Liver (tissue), 9 donors: ENCODE results near the gene WWOX. TPM values are rescaled to one million over a fixed set of nuclear protein-coding genes. Genes with fewer than 3 reads are reported as not detected.

Experiments
- DNase-seq: peaks from one replicate; pipeline ENCODE4 v3.0.0-alpha.2; 2017; ENCODE audit warnings: low spot score
- H3K27ac ChIP-seq, 2 donors: one replicate each; pipeline ENCODE4 v1.7.0; 2013; ENCODE audit warnings: inconsistent platforms in 2 of 2, low read length in 2 of 2, control low read depth in 1 of 2, low read depth in 1 of 2, mild to moderate bottlenecking in 1 of 2
- H3K27me3 ChIP-seq, 4 donors: one replicate each; pipeline versions ENCODE4 v1.6.1 to v1.7.0; 2013; ENCODE audit warnings: low read length in 3 of 4, inconsistent platforms in 1 of 4, mild to moderate bottlenecking in 1 of 4, moderate library complexity in 1 of 4; ENCODE audit not compliant: control insufficient read depth in 4 of 4, insufficient read depth in 4 of 4
- H3K36me3 ChIP-seq, 4 donors: one replicate each; pipeline versions ENCODE4 v1.6.1 to v1.7.0; 2013; ENCODE audit warnings: low read length in 3 of 4, mild to moderate bottlenecking in 3 of 4, low read depth in 1 of 4, moderate library complexity in 1 of 4; ENCODE audit not compliant: control insufficient read depth in 4 of 4, insufficient read depth in 3 of 4
- H3K4me1 ChIP-seq, 4 donors: one replicate each; pipeline versions ENCODE4 v1.6.1 to v1.7.0; 2013; ENCODE audit warnings: low read length in 3 of 4, mild to moderate bottlenecking in 3 of 4, moderate library complexity in 1 of 4; ENCODE audit not compliant: control insufficient read depth in 4 of 4, insufficient read depth in 4 of 4
- H3K4me3 ChIP-seq, 3 donors: one replicate each; pipeline versions ENCODE4 v1.6.1 to v1.7.0; 2013; ENCODE audit warnings: low read length in 3 of 3, control low read depth in 1 of 3, low read depth in 1 of 3, mild to moderate bottlenecking in 1 of 3
- H3K9ac ChIP-seq, 2 donors: one replicate each; pipeline ENCODE4 v1.7.0; 2013; ENCODE audit warnings: low read length in 2 of 2, mild to moderate bottlenecking in 2 of 2, moderate library complexity in 2 of 2, control low read depth in 1 of 2, low read depth in 1 of 2
- H3K9me3 ChIP-seq, 4 donors: one replicate each; pipeline versions ENCODE4 v1.6.1 to v1.7.0; 2013; ENCODE audit warnings: low read length in 3 of 4; ENCODE audit not compliant: control insufficient read depth in 4 of 4
- EGR1 ChIP-seq, 2 donors: IDR thresholded peaks; 2 replicates each; pipeline ENCODE4 v1.6.1; 2016 to 2018; ENCODE audit warnings: antibody characterized with exemption in 2 of 2, low read depth in 2 of 2
- FOXA1 ChIP-seq: IDR thresholded peaks from 2 replicates; pipeline ENCODE4 v1.6.1; 2016; ENCODE audit warnings: antibody characterized with exemption
- GABPA ChIP-seq, 2 donors: IDR thresholded peaks in 1 of 2; conservative IDR thresholded peaks in 1 of 2; 2 replicates each; pipeline ENCODE4 v1.6.1; 2016; ENCODE audit warnings: antibody characterized with exemption in 2 of 2, mild to moderate bottlenecking in 1 of 2, moderate library complexity in 1 of 2
- HNF4G ChIP-seq: IDR thresholded peaks from 2 replicates; pipeline ENCODE4 v1.6.1; 2016; ENCODE audit warnings: antibody characterized with exemption
- JUND ChIP-seq, 2 donors: IDR thresholded peaks; 2 replicates each; pipeline ENCODE4 v1.6.1; 2016; ENCODE audit warnings: antibody characterized with exemption in 2 of 2
- NR2F2 ChIP-seq: IDR thresholded peaks from 2 replicates; pipeline ENCODE4 v1.6.1; 2016; ENCODE audit warnings: antibody characterized with exemption
- RAD21 ChIP-seq, 2 donors: IDR thresholded peaks; 2 replicates each; pipeline ENCODE4 v1.6.1; 2016; ENCODE audit warnings: antibody characterized with exemption in 2 of 2, mild to moderate bottlenecking in 2 of 2
- RXRA ChIP-seq, 2 donors: IDR thresholded peaks; 2 replicates each; pipeline ENCODE4 v1.6.1; 2017 to 2018; ENCODE audit warnings: antibody characterized with exemption in 2 of 2, mild to moderate bottlenecking in 1 of 2
- TAF1 ChIP-seq: conservative IDR thresholded peaks from 2 replicates; pipeline ENCODE4 v1.6.1; 2016; ENCODE audit warnings: antibody characterized with exemption, mild to moderate bottlenecking
- YY1 ChIP-seq: IDR thresholded peaks from 2 replicates; pipeline ENCODE4 v1.6.1; 2016; ENCODE audit warnings: antibody characterized with exemption, mild to moderate bottlenecking
- WGBS: extraction: QIAGEN DNeasy Blood & Tissue Kit; methylation state at CpG from one replicate; pipeline ENCODE4 v1.1.7; 2013; 5-methylcytosine and 5-hydroxymethylcytosine counted together
- polyA plus RNA-seq, 2 donors: library from polyadenylated mRNA; stranded (reverse) in 1 of 2; unstranded in 1 of 2; fragments of 200-250 nt in 1 of 2; fragments of >200 nt in 1 of 2; fragmentation: Nextera tagmentation in 1 of 2; extraction: Ambion mirVana in 1 of 2; gene quantifications; one replicate each; pipeline versions ENCODE4 v1.2.1 to v1.2.3, GENCODE V29; 2013 to 2015
- total RNA-seq, 2 donors: library from RNA; depleted of rRNA; stranded (reverse); fragments of >200 nt; gene quantifications; one replicate each; pipeline ENCODE4 v1.2.3, GENCODE V29; 2014
- TF ChIP-seq, protein P1 (sequence below): fragments of 150-350 bp; IDR thresholded peaks from 2 replicates; pipeline ENCODE4 v1.5.1; 2017; ENCODE audit warnings: improper control_type of control experiment, low read depth, low read length; ENCODE audit not compliant: missing input control
- TF ChIP-seq, protein P2 (sequence below): IDR thresholded peaks from 2 replicates; pipeline ENCODE4 v1.6.1; 2016; ENCODE audit warnings: antibody characterized with exemption, mild to moderate bottlenecking
- TF ChIP-seq, protein P3 (sequence below): IDR thresholded peaks from 2 replicates; pipeline ENCODE4 v1.6.1; 2016; ENCODE audit warnings: antibody characterized with exemption
- TF ChIP-seq, protein P4 (sequence below): IDR thresholded peaks from 2 replicates; pipeline ENCODE4 v1.6.1; 2016; ENCODE audit warnings: antibody characterized with exemption
- donor health status: healthy.
- donor health status: healthy.
- donor health status: healthy.
- donor health status: healthy.
- donor health status: healthy.

WWOX gene
- total and polyA plus RNA-seq, 4 donors: 9.8 to 46.0 (median 15.3) TPM

DNA sequence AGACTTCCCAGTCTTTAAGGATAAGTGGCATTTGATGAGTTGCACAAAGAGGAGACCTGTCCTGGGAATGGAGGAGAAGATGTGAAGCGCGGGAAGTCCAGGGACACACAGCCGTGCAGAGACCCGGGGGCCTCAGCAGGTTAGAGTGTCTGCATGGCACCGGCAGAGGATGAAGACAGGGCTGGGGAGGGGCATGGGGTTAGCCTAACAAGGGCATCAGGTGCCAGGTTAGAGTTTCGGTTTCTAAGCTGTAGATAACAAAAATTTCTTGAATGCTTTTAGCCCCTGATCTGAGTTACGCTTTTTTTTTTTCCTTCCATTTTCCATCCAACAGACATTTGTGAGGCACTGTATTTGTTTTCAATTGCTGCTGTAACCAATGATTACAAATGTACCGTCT lies 906.8 kb downstream of the WWOX start:
- Histone ChIP-seq H3K4me3 (no peak overlapping the region), H3K4me1 (no peaks in the 10 kb centered on the region), H3K27me3 (no peaks in the 10 kb centered on the region), H3K9ac (no peak overlapping the region), H3K36me3 (no peaks in the 10 kb centered on the region), H3K27ac (no peak overlapping the region), H3K9me3 (no peaks in the 10 kb centered on the region)
- DNase-seq: no peak
- TF ChIP-seq, protein P1, sequence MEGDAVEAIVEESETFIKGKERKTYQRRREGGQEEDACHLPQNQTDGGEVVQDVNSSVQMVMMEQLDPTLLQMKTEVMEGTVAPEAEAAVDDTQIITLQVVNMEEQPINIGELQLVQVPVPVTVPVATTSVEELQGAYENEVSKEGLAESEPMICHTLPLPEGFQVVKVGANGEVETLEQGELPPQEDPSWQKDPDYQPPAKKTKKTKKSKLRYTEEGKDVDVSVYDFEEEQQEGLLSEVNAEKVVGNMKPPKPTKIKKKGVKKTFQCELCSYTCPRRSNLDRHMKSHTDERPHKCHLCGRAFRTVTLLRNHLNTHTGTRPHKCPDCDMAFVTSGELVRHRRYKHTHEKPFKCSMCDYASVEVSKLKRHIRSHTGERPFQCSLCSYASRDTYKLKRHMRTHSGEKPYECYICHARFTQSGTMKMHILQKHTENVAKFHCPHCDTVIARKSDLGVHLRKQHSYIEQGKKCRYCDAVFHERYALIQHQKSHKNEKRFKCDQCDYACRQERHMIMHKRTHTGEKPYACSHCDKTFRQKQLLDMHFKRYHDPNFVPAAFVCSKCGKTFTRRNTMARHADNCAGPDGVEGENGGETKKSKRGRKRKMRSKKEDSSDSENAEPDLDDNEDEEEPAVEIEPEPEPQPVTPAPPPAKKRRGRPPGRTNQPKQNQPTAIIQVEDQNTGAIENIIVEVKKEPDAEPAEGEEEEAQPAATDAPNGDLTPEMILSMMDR: no peak
- TF ChIP-seq GABPA (IDR thresholded peaks at IDR 0.05 in 1 of 2, conservative IDR thresholded peaks at IDR 0.05 in 1 of 2) (no peak), FOXA1 (no peak), NR2F2 (no peak), HNF4G (no peak), TAF1 (no peak), RAD21 (IDR thresholded peaks at IDR 0.05) (no peak), RXRA (IDR thresholded peaks at IDR 0.05) (no peak), JUND (IDR thresholded peaks at IDR 0.05) (no peak), YY1 (no peak)
- TF ChIP-seq, protein P2, sequence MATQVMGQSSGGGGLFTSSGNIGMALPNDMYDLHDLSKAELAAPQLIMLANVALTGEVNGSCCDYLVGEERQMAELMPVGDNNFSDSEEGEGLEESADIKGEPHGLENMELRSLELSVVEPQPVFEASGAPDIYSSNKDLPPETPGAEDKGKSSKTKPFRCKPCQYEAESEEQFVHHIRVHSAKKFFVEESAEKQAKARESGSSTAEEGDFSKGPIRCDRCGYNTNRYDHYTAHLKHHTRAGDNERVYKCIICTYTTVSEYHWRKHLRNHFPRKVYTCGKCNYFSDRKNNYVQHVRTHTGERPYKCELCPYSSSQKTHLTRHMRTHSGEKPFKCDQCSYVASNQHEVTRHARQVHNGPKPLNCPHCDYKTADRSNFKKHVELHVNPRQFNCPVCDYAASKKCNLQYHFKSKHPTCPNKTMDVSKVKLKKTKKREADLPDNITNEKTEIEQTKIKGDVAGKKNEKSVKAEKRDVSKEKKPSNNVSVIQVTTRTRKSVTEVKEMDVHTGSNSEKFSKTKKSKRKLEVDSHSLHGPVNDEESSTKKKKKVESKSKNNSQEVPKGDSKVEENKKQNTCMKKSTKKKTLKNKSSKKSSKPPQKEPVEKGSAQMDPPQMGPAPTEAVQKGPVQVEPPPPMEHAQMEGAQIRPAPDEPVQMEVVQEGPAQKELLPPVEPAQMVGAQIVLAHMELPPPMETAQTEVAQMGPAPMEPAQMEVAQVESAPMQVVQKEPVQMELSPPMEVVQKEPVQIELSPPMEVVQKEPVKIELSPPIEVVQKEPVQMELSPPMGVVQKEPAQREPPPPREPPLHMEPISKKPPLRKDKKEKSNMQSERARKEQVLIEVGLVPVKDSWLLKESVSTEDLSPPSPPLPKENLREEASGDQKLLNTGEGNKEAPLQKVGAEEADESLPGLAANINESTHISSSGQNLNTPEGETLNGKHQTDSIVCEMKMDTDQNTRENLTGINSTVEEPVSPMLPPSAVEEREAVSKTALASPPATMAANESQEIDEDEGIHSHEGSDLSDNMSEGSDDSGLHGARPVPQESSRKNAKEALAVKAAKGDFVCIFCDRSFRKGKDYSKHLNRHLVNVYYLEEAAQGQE: no peak
- TF ChIP-seq, protein P3, sequence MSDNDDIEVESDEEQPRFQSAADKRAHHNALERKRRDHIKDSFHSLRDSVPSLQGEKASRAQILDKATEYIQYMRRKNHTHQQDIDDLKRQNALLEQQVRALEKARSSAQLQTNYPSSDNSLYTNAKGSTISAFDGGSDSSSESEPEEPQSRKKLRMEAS: no peak
- 97% methylated on average over 8 of the region's 8 CpGs for WGBS

DNA sequence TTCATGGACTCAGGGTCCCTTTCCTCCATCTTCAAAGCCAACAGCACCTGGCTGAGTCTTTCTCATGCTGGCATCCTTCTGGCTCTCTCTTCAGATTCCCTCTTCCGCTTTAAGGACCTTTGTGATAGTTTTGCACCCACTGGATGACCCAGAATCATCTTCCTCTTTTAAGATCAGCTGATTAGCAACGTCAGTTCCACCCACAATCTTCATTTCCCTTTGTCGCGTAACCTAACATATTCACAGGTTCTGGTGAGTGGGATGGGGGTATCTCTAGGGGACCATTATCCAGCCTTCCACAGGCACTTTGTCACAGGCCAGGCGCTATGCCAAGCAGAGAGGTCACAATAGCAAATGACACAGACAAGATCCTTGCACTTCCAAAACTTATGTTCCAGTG lies 907.3 kb downstream of the WWOX start:
- no peak overlapping the region for H3K27ac ChIP-seq
- no peaks in the 10 kb centered on the region for H3K9me3 ChIP-seq
- H3K4me3 ChIP-seq: no peak overlapping the region
- WGBS: 75% methylated on average over 5 of the region's 5 CpGs
- H3K36me3 ChIP-seq: no peaks in the 10 kb centered on the region
- DNase-seq: no peak
- TF ChIP-seq RAD21 (IDR thresholded peaks at IDR 0.05) (no peak), EGR1 (IDR thresholded peaks at IDR 0.05; ENCODE audit: low read depth in 2 of 2) (no peak), RXRA (IDR thresholded peaks at IDR 0.05) (no peak), HNF4G (no peak), YY1 (no peak)
- TF ChIP-seq, protein P4, sequence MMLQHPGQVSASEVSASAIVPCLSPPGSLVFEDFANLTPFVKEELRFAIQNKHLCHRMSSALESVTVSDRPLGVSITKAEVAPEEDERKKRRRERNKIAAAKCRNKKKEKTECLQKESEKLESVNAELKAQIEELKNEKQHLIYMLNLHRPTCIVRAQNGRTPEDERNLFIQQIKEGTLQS: no peak
- TF ChIP-seq, protein P3: no peak
- H3K9ac ChIP-seq: no peak overlapping the region
- no peaks in the 10 kb centered on the region for H3K27me3 ChIP-seq
- no peaks in the 10 kb centered on the region for H3K4me1 ChIP-seq
